ENCODE data around the gene MVK. TPM values are rescaled to one million over a fixed set of nuclear protein-coding genes. Genes with fewer than 3 reads are reported as not detected.

MVK gene
- total and polyA plus RNA-seq, 2 experiments from 2014 or later, result 16.7 to 40.1 TPM

GRCh38 chr12:109617491-109617890 lies 43.9 kb downstream of the MVK start (continued):
- no peak for TF ChIP-seq ETS1 (IDR thresholded peaks at IDR 0.05)
- no peak for TF ChIP-seq CTCF (conservative IDR thresholded peaks at IDR 0.05; ENCODE audit: low read depth in 2 of 2)
- TF ChIP-seq CREB1 (CRISPR knock-in tag; IDR thresholded peaks at IDR 0.05; ENCODE audit: low read depth), result no peak
- TF ChIP-seq ZNF331 (CRISPR knock-in tag; IDR thresholded peaks at IDR 0.05; ENCODE audit: low read depth), result no peak
- TF ChIP-seq NANOG (IDR thresholded peaks at IDR 0.05; ENCODE audit: borderline replicate concordance), result no peak
- TF ChIP-seq REST (IDR thresholded peaks at IDR 0.05; ENCODE audit: unreplicated experiment), result no peak
- no peak for TF ChIP-seq EZH2phosphoT487 (IDR thresholded peaks at IDR 0.05; ENCODE audit: unreplicated experiment)
- no peak for TF ChIP-seq JUNB (IDR thresholded peaks at IDR 0.05; ENCODE audit: unreplicated experiment)
- TF ChIP-seq POLR2AphosphoS5 (IDR thresholded peaks at IDR 0.05; ENCODE audit: low read depth), result no peak

- H3K27me3 ChIP-seq (ENCODE audit: insufficient read depth), result no peaks in the 10 kb centered on the region
- H3K4me1 Mint-ChIP-seq, result peaks cover 19% of the 10 kb centered on the region
- H3K27me3 Mint-ChIP-seq (ENCODE audit: insufficient read depth, low read depth, poor library complexity), result peaks cover 7% of the 10 kb centered on the region
- H3F3A ChIP-seq (replicated peaks; ENCODE audit: low read depth), result no peaks in the 10 kb centered on the region
- no peak overlapping the region for H3K27ac ChIP-seq (ENCODE audit: low read depth)
- H3K4me2 ChIP-seq, result no peak overlapping the region
- H3K4me3 Mint-ChIP-seq, result no peak overlapping the region
- no peaks in the 10 kb centered on the region for H3K9me2 ChIP-seq (ENCODE audit: insufficient read depth)
- H3K36me3 ChIP-seq (ENCODE audit: insufficient read depth), result no peaks in the 10 kb centered on the region
- no peak overlapping the region for H3K27ac Mint-ChIP-seq
- no peaks in the 10 kb centered on the region for H4K20me1 ChIP-seq (replicated peaks; ENCODE audit: insufficient read depth)
- no peaks in the 10 kb centered on the region for H3K36me3 Mint-ChIP-seq (ENCODE audit: low read depth)
- H3K4me1 ChIP-seq (ENCODE audit: insufficient read depth), result peaks cover 8% of the 10 kb centered on the region
- H3K9me3 Mint-ChIP-seq, result no peaks in the 10 kb centered on the region
- H3K4me3 ChIP-seq, result no peak overlapping the region
- no peak overlapping the region for H2AFZ ChIP-seq
- no peak for ATAC-seq
- no peaks in the 10 kb centered on the region for H3K79me2 ChIP-seq (replicated peaks; ENCODE audit: insufficient read depth)
- DNase-seq (ENCODE audit: low spot score), result no peak
- no peak for TF ChIP-seq POLR2AphosphoS5 (IDR thresholded peaks at IDR 0.05; ENCODE audit: low read depth)
- no peak for TF ChIP-seq STAT1 (IDR thresholded peaks at IDR 0.05; ENCODE audit: unreplicated experiment)
- no peak for TF ChIP-seq ETS1 (IDR thresholded peaks at IDR 0.05)
- no peak for TF ChIP-seq REST (IDR thresholded peaks at IDR 0.05; ENCODE audit: unreplicated experiment)
Measured at GRCh38 chr12:109618082-109618481, 44.5 kb downstream of the MVK start.
